HepG2 (cell line): ENCODE measurements around the gene CTIF. TPM values are rescaled to one million over a fixed set of nuclear protein-coding genes. Genes with fewer than 3 reads are reported as not detected.

Source experiments
- ATAC-seq: fragments of 200-7000 bp; cut with Tn5 transposase; 3 replicates; pipeline ENCODE4 v1.9.1; 2020; ENCODE audit warnings: mild to moderate bottlenecking, moderate library complexity
- BruUV-seq: library from RNA; stranded (reverse); fragments of 400-500 nt; replicated peaks from 2 replicates; lab custom pipeline; 2021; lab: Mats Ljungman, UMichigan
- CTCF ChIA-PET: fragments of 300-600 bp; formaldehyde crosslinking; extraction: SDS; loops from one replicate; lab custom pipeline; 2021; ENCODE audit warnings: low total read pairs, inconsistent platforms, low intra/inter-chr PET ratio; lab: Yijun Ruan, JAX
- POLR2A ChIA-PET: fragments of 350-600 bp; sonication (Branson Sonifier 250); formaldehyde crosslinking; loops from one replicate; lab custom pipeline; 2020; ENCODE audit warnings: antibody characterized with exemption, inconsistent platforms; lab: Yijun Ruan, JAX
- DNase-seq: peaks from one replicate; pipeline ENCODE4 v3.0.0-alpha.2; 2015; ENCODE audit warnings: low spot score
- FAIRE-seq: peaks from 3 replicates; lab custom pipeline; 2011; peaks lifted over from hg19 to GRCh38; lab: Jason Lieb, UNC
- H2AFZ ChIP-seq: one replicate; pipeline ENCODE4 v1.6.1; 2011; ENCODE audit warnings: low read length, inconsistent platforms
- H3K27ac ChIP-seq: fragments of 300-600 bp; 3 replicates; pipeline ENCODE4 v1.8.0; 2011; ENCODE audit warnings: mixed run types, mild to moderate bottlenecking, mixed read lengths, low read length, inconsistent platforms; ENCODE audit not compliant: insufficient read depth; ENCODE audit errors: extremely low read length
- H3K27me3 ChIP-seq, 2 experiments: fragments of 200-600 bp in 1 of 2; 2 replicates in 1 of 2; 3 replicates in 1 of 2; pipeline versions ENCODE4 v1.6.0 to v1.8.0; 2011; ENCODE audit warnings: low read length in 2 of 2, mild to moderate bottlenecking in 2 of 2, moderate library complexity in 2 of 2, inconsistent platforms in 1 of 2; ENCODE audit not compliant: insufficient read depth in 2 of 2, control insufficient read depth in 1 of 2
- H3K36me3 ChIP-seq, 2 experiments: fragments of 200-600 bp in 1 of 2; replicated peaks in 1 of 2; 2 replicates in 1 of 2; 3 replicates in 1 of 2; pipeline versions ENCODE4 v1.5.1 to v1.8.0; 2011; ENCODE audit warnings: low read length in 2 of 2, inconsistent platforms in 1 of 2; ENCODE audit not compliant: insufficient read depth in 2 of 2, control insufficient read depth in 1 of 2
- H3K4me1 ChIP-seq: 2 replicates; pipeline ENCODE4 v1.5.1; 2012; ENCODE audit warnings: low read length, inconsistent platforms; ENCODE audit not compliant: insufficient read depth
- H3K4me2 ChIP-seq: 2 replicates; pipeline ENCODE4 v1.6.0; 2011; ENCODE audit warnings: low read depth, low read length, inconsistent platforms
- H3K4me3 ChIP-seq, 3 experiments: fragments of 200-600 bp in 1 of 3; sonication (generic), shearing (Covaris generic) in 1 of 3; replicated peaks in 1 of 3; 2 replicates each; pipeline ENCODE4 v1.5.1; 2011 to 2016; ENCODE audit warnings: low read length in 3 of 3, inconsistent platforms in 2 of 3, low read depth in 2 of 3, mild to moderate bottlenecking in 2 of 3, control low read depth in 1 of 3, mixed read lengths in 1 of 3; ENCODE audit not compliant: insufficient read depth in 1 of 3
- H3K79me2 ChIP-seq: one replicate; pipeline ENCODE4 v1.6.1; 2011; ENCODE audit warnings: low read length, inconsistent platforms; ENCODE audit not compliant: insufficient read depth
- H3K9ac ChIP-seq: 2 replicates; pipeline ENCODE4 v1.6.0; 2011; ENCODE audit warnings: mild to moderate bottlenecking, low read depth, low read length, inconsistent platforms; ENCODE audit not compliant: insufficient read depth
- H3K9me3 ChIP-seq: 2 replicates; pipeline ENCODE4 v1.5.1; 2012; ENCODE audit warnings: mild to moderate bottlenecking, low read length
- H4K20me1 ChIP-seq: 2 replicates; pipeline ENCODE4 v1.6.0; 2011; ENCODE audit warnings: inconsistent platforms, mild to moderate bottlenecking, low read length, moderate library complexity; ENCODE audit not compliant: insufficient read depth
- ATF1 ChIP-seq: IDR thresholded peaks from 2 replicates; pipeline ENCODE4 v1.6.1; 2016; ENCODE audit warnings: mild to moderate bottlenecking, control low read depth
- CHD2 ChIP-seq: IDR thresholded peaks from 2 replicates; pipeline ENCODE4 v1.6.1; 2011; ENCODE audit warnings: low read depth, low read length, improper control_type of control experiment
- HIC2 ChIP-seq: sonication (generic); formaldehyde crosslinking; IDR thresholded peaks from 2 replicates; pipeline ENCODE4 v1.9.0; 2022; ENCODE audit warnings: low read depth, missing genetic modification reagents
- MBD4 ChIP-seq: IDR thresholded peaks from 2 replicates; pipeline ENCODE4 v1.6.1; 2012; ENCODE audit warnings: low read length, inconsistent platforms, borderline replicate concordance
- ONECUT2 ChIP-seq: sonication (generic); formaldehyde crosslinking; IDR thresholded peaks from 2 replicates; pipeline ENCODE4 v1.4.0; 2020; ENCODE audit warnings: missing genetic modification reagents
- YEATS2 ChIP-seq: sonication (generic); formaldehyde crosslinking; IDR thresholded peaks from 2 replicates; pipeline ENCODE4 v1.4.0; 2020; ENCODE audit warnings: missing genetic modification reagents, borderline replicate concordance
- ZNF510 ChIP-seq: sonication (generic); formaldehyde crosslinking; IDR thresholded peaks from 2 replicates; pipeline ENCODE4 v1.4.0; 2020; ENCODE audit warnings: low read depth, mild to moderate bottlenecking, missing genetic modification reagents
- ZNF543 ChIP-seq: sonication (generic); formaldehyde crosslinking; IDR thresholded peaks from 2 replicates; pipeline ENCODE4 v1.4.0; 2020; ENCODE audit warnings: mild to moderate bottlenecking, missing genetic modification reagents
- ZNF660 ChIP-seq: sonication (generic); formaldehyde crosslinking; IDR thresholded peaks from 2 replicates; pipeline ENCODE4 v1.5.1; 2020; ENCODE audit warnings: mild to moderate bottlenecking, low read depth, missing genetic modification reagents, borderline replicate concordance
- WGBS: methylation state at CpG from one replicate; pipeline ENCODE4 v1.1.6; 2017; ENCODE audit warnings: low lambda C conversion rate; 5-methylcytosine and 5-hydroxymethylcytosine counted together
- in situ Hi-C: cut with HindIII; loops from 2 replicates; pipeline ENCODE4 v1.10.0; 2017; ENCODE audit warnings: low pct_unique_long_range_greater_than_20kb; ENCODE audit not compliant: extremely low pct_ligation_motif_present
- intact Hi-C: fragments of 100-400 bp; cut with micrococcal nuclease; formaldehyde crosslinking; loops from one replicate; pipeline ENCODE4 v1.10.0; 2022; ENCODE audit not compliant: unreplicated experiment
- polyA plus RNA-seq, 8 experiments: library from polyadenylated mRNA; depleted of rRNA in 3 of 8; stranded (reverse) in 7 of 8; unstranded in 1 of 8; fragments of >200 nt; fragmentation: Illumina TruSeq in 4 of 8; extraction: Trizol in 4 of 8; gene quantifications; 2 replicates each; pipeline versions ENCODE4 v1.2.1 to v1.2.3, GENCODE V29; 2011 to 2016; ENCODE audit warnings: low read depth in 4 of 8, missing spikeins in 1 of 8, mixed read lengths in 1 of 8; ENCODE audit not compliant: insufficient read depth in 1 of 8
- total RNA-seq, 5 experiments: library from RNA; depleted of rRNA; stranded (reverse); fragments of >200 nt; fragmentation: Illumina TruSeq; extraction: Trizol; gene quantifications; 2 replicates each; pipeline ENCODE4 v1.2.3, GENCODE V29; 2016; ENCODE audit warnings: low read depth in 1 of 5

Gene CTIF
- total and polyA plus RNA-seq, 2 of the 13 experiments (the other 11 are each of a cell fraction or from before 2014, with no cell fraction given), result 18.2 to 28.0 TPM

GRCh38 chr18:48772457-48772856 is 233.6 kb downstream of the CTIF start:
- in situ Hi-C loops, result no loop called here
- TF ChIP-seq ZNF660 (CRISPR knock-in tag) (no peak), ZNF543 (CRISPR knock-in tag) (no peak)
- ChIA-PET POLR2A (no interaction called here), CTCF (no interaction called here)
- BruUV-seq, result no TSS peak
- Histone ChIP-seq H3K27ac (no peak overlapping the region), H3K4me3 (no peak overlapping the region), H3K27me3 (no peaks in the 10 kb centered on the region), H3K4me2 (no peak overlapping the region), H4K20me1 (no peaks in the 10 kb centered on the region; the same call in 1 of the 2 replicates), H3K36me3 (peaks cover 3 to 45% of the 10 kb centered on the region in 2 experiments; a peak in 3 of 5 replicates), H3K9me3 (no peaks in the 10 kb centered on the region), H2AFZ (no peak overlapping the region), H3K79me2 (no peaks in the 10 kb centered on the region), H3K4me1 (peaks cover 5% of the 10 kb centered on the region), H3K9ac (no peak overlapping the region)
- no peak for ATAC-seq
- DNase-seq, result no peak
- intact Hi-C loops, result no loop called here
- FAIRE-seq, result no peak

- Histone ChIP-seq H3K27ac (no peak overlapping the region), H3K4me2 (no peak overlapping the region), H3K36me3 (peaks cover 3 to 32% of the 10 kb centered on the region in 2 experiments; a peak in 3 of 5 replicates), H3K4me3 (no peak overlapping the region), H4K20me1 (no peaks in the 10 kb centered on the region; the same call in 1 of the 2 replicates), H3K4me1 (peaks cover 17% of the 10 kb centered on the region), H3K9me3 (no peaks in the 10 kb centered on the region), H3K79me2 (no peaks in the 10 kb centered on the region), H3K27me3 (no peaks in the 10 kb centered on the region), H3K9ac (no peak overlapping the region), H2AFZ (no peak overlapping the region)
- BruUV-seq, result no TSS peak
- CTCF ChIA-PET, result no interaction called here
- POLR2A ChIA-PET, result no interaction called here
- intact Hi-C loops (no loop called here), in situ Hi-C loops (no loop called here)
- TF ChIP-seq ZNF510 (CRISPR knock-in tag), result no peak
- no peak for TF ChIP-seq YEATS2
- no peak for TF ChIP-seq CHD2
- TF ChIP-seq HIC2, result no peak
- TF ChIP-seq ONECUT2 (CRISPR knock-in tag), result no peak
- TF ChIP-seq MBD4, result no peak
- TF ChIP-seq ATF1 (CRISPR knock-in tag), result no peak
- FAIRE-seq, result no peak
- no peak for ATAC-seq
- WGBS, result 98% methylated on average over 6 of the region's 6 CpGs
- no peak for DNase-seq
Measured at GRCh38 chr18:48773821-48774220, 235.0 kb downstream of the CTIF start.
